Neural cell (in vitro differentiated cells): Measurements from ENCODE around the gene SLC7A6. TPM values are rescaled to one million over a fixed set of nuclear protein-coding genes. Genes with fewer than 3 reads are reported as not detected.

Experiments
- H2AFZ ChIP-seq: fragments of 200-600, 300-800 bp; sonication (generic), shearing (Covaris generic); 2 replicates; pipeline ENCODE4 v1.6.0; 2014; ENCODE audit warnings: low read depth, mild to moderate bottlenecking, antibody characterized with exemption, low read length, moderate library complexity
- H3F3A ChIP-seq: fragments of 200-600 bp; shearing (Covaris generic); 2 replicates; pipeline ENCODE4 v1.6.1; 2016; ENCODE audit warnings: mild to moderate bottlenecking, moderate library complexity, mixed read lengths, antibody characterized with exemption, low read length; ENCODE audit not compliant: insufficient read depth, poor library complexity, severe bottlenecking
- H3K27ac ChIP-seq: fragments of 200-600, 300-800 bp; sonication (generic), shearing (Covaris generic); 2 replicates; pipeline ENCODE4 v1.5.1; 2014; ENCODE audit warnings: mild to moderate bottlenecking, low read length, moderate library complexity
- H3K27me3 ChIP-seq: fragments of 300-800, 200-600 bp; sonication (generic), shearing (Covaris generic); 2 replicates; pipeline ENCODE4 v1.6.0; 2014; ENCODE audit warnings: mild to moderate bottlenecking, low read depth, low read length, moderate library complexity; ENCODE audit not compliant: insufficient read depth
- H3K36me3 ChIP-seq: fragments of 300-800, 200-600 bp; sonication (generic), shearing (Covaris generic); 2 replicates; pipeline ENCODE4 v1.5.1; 2014; ENCODE audit warnings: mild to moderate bottlenecking, antibody characterized with exemption, low read length, moderate library complexity; ENCODE audit not compliant: insufficient read depth
- H3K4me2 ChIP-seq: fragments of 300-800, 200-600 bp; sonication (generic), shearing (Covaris generic); 2 replicates; pipeline ENCODE4 v1.6.0; 2014; ENCODE audit warnings: mild to moderate bottlenecking, low read length
- H3K4me3 ChIP-seq: fragments of 300-800, 200-600 bp; sonication (generic), shearing (Covaris generic); 2 replicates; pipeline ENCODE4 v1.5.1; 2014; ENCODE audit warnings: mild to moderate bottlenecking, low read length, moderate library complexity
- H3K79me2 ChIP-seq: fragments of 200-600 bp; shearing (Covaris generic); replicated peaks from 2 replicates; pipeline ENCODE4 v1.6.0; 2014; ENCODE audit warnings: mild to moderate bottlenecking, low read length, moderate library complexity; ENCODE audit not compliant: insufficient read depth
- H3K9ac ChIP-seq: fragments of 300-800, 200-600 bp; sonication (generic), shearing (Covaris generic); 2 replicates; pipeline ENCODE4 v1.6.1; 2016; ENCODE audit warnings: mild to moderate bottlenecking, low read length, mixed read lengths
- H3K9me2 ChIP-seq: fragments of 200-600 bp; shearing (Covaris generic); 2 replicates; pipeline ENCODE4 v1.6.1; 2016; ENCODE audit warnings: mild to moderate bottlenecking, low read length, mixed read lengths; ENCODE audit not compliant: insufficient read depth
- H3K9me3 ChIP-seq: fragments of 200-600, 300-800 bp; sonication (generic), shearing (Covaris generic); 2 replicates; pipeline ENCODE4 v1.6.1; 2016; ENCODE audit warnings: mild to moderate bottlenecking, mixed run types, low read length, moderate library complexity, mixed read lengths
- H4K20me1 ChIP-seq: fragments of 200-600 bp; shearing (Covaris generic); 2 replicates; pipeline ENCODE4 v1.6.1; 2016; ENCODE audit warnings: mild to moderate bottlenecking, mixed run types; ENCODE audit not compliant: insufficient read depth
- CTCF ChIP-seq: fragments of 450-650 bp; IDR thresholded peaks from 2 replicates; pipeline ENCODE4 v1.5.1; 2014; ENCODE audit warnings: antibody characterized with exemption, mild to moderate bottlenecking, moderate library complexity; ENCODE audit not compliant: poor library complexity, severe bottlenecking
- EP300 ChIP-seq: fragments of 450-650 bp; conservative IDR thresholded peaks from 2 replicates; pipeline ENCODE4 v1.6.1; 2014; ENCODE audit warnings: antibody characterized with exemption, mild to moderate bottlenecking, moderate library complexity; ENCODE audit not compliant: poor library complexity, severe bottlenecking
- EZH2 ChIP-seq: fragments of 200-600, 300-800 bp; shearing (Covaris generic), sonication (generic); IDR thresholded peaks from 2 replicates; pipeline ENCODE4 v1.6.1; 2014; ENCODE audit warnings: antibody characterized with exemption, low read length, borderline replicate concordance, mild to moderate bottlenecking; ENCODE audit not compliant: insufficient read depth, poor library complexity, severe bottlenecking
- MXI1 ChIP-seq: fragments of 450-650 bp; conservative IDR thresholded peaks from 2 replicates; pipeline ENCODE4 v1.6.1; 2014; ENCODE audit warnings: antibody characterized with exemption, mild to moderate bottlenecking; ENCODE audit not compliant: poor library complexity, severe bottlenecking
- POLR2AphosphoS5 ChIP-seq: IDR thresholded peaks from 2 replicates; pipeline ENCODE4 v1.6.1; 2012
- RAD21 ChIP-seq: fragments of 450-650 bp; conservative IDR thresholded peaks from 2 replicates; pipeline ENCODE4 v1.6.1; 2014; ENCODE audit warnings: antibody characterized with exemption, mild to moderate bottlenecking, moderate library complexity
- REST ChIP-seq: IDR thresholded peaks from 2 replicates; pipeline ENCODE4 v1.6.1; 2012; ENCODE audit warnings: borderline replicate concordance
- SMC3 ChIP-seq: fragments of 450-650 bp; conservative IDR thresholded peaks from 2 replicates; pipeline ENCODE4 v1.6.1; 2014; ENCODE audit warnings: antibody characterized with exemption, mild to moderate bottlenecking, moderate library complexity; ENCODE audit not compliant: poor library complexity
- TAF1 ChIP-seq: IDR thresholded peaks from 2 replicates; pipeline ENCODE4 v1.6.1; 2012; ENCODE audit warnings: low read depth
- polyA plus RNA-seq: library from polyadenylated mRNA; depleted of rRNA; stranded (reverse); fragments of >200 nt; gene quantifications from 2 replicates; pipeline ENCODE4 v1.2.3, GENCODE V29; 2014

Gene SLC7A6
- polyA plus RNA-seq, 1 donor from 2014 or later: 39.3 TPM

GRCh38 chr16:68233085-68233834 lies 31.1 kb upstream of the SLC7A6 start:
- Histone ChIP-seq H4K20me1 (no peaks in the 10 kb centered on the region), H3F3A (no peaks in the 10 kb centered on the region), H3K36me3 (no peaks in the 10 kb centered on the region), H3K9me2 (no peaks in the 10 kb centered on the region), H3K27ac (no peak overlapping the region), H3K9me3 (no peaks in the 10 kb centered on the region), H2AFZ (no peak overlapping the region), H3K4me3 (no peak overlapping the region), H3K79me2 (no peaks in the 10 kb centered on the region), H3K27me3 (peaks cover 49% of the 10 kb centered on the region), H3K9ac (no peak overlapping the region), H3K4me2 (no peak overlapping the region)
- TF ChIP-seq POLR2AphosphoS5: no peak
- no peak for TF ChIP-seq RAD21
- no peak for TF ChIP-seq CTCF
- no peak for TF ChIP-seq REST
- TF ChIP-seq SMC3: no peak
- TF ChIP-seq EZH2: no peak
- TF ChIP-seq TAF1: no peak
- TF ChIP-seq EP300: no peak
- no peak for TF ChIP-seq MXI1

GRCh38 chr16:68233835-68234187 lies 30.5 kb upstream of the SLC7A6 start:
- Histone ChIP-seq H3K4me2 (no peak overlapping the region), H3K9me3 (no peaks in the 10 kb centered on the region), H3K36me3 (no peaks in the 10 kb centered on the region), H3K27ac (no peak overlapping the region), H3K4me3 (no peak overlapping the region), H3F3A (no peaks in the 10 kb centered on the region), H4K20me1 (no peaks in the 10 kb centered on the region), H3K79me2 (no peaks in the 10 kb centered on the region), H3K27me3 (peaks cover 49% of the 10 kb centered on the region), H3K9me2 (no peaks in the 10 kb centered on the region), H2AFZ (no peak overlapping the region), H3K9ac (no peak overlapping the region)
- TF ChIP-seq EZH2 (no peak), RAD21 (no peak), SMC3 (no peak), POLR2AphosphoS5 (no peak), CTCF (no peak), REST (no peak), EP300 (no peak), TAF1 (no peak), MXI1 (no peak)
